Measurements from ENCODE around the gene C1orf116. TPM values are rescaled to one million over a fixed set of nuclear protein-coding genes. Genes with fewer than 3 reads are reported as not detected.

The C1orf116 gene
- total RNA-seq, 1 experiment from 2014 or later: 2.4 TPM

DNA sequence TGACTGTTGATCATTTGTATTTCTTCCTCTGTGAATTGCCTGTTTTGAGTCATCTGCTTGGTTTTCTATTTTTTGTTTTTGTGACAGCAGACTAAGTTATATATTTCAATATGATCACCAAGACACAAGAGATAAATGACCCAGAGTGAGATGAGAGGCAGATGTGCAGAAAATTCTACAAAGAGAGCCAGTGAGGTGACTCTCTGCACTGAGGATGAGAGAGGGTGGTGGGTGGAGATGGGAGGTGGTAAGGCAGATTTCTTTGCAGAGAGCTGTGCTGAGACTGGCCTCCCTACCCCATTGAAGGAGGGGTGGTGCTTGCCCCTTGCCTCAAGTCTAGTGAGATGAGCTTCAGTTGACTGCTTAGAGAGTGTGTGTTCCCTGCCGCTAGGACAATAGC lies 44.7 kb downstream of the C1orf116 start:
- CTCF ChIA-PET: interaction anchor here (0.7 kb wide), 1 partner anchor 75 kb away, joined by 3 read pairs; no protein-coding TSS in a partner anchor
- no peak for TF ChIP-seq HMGA2 (CRISPR knock-in tag; IDR thresholded peaks at IDR 0.05)
- TF ChIP-seq NR3C1 (CRISPR knock-in tag; conservative IDR thresholded peaks at IDR 0.05; ENCODE audit: low read depth): no peak
- no peak for TF ChIP-seq ATF1 (CRISPR knock-in tag; IDR thresholded peaks at IDR 0.05)
- TF ChIP-seq, protein P1, sequence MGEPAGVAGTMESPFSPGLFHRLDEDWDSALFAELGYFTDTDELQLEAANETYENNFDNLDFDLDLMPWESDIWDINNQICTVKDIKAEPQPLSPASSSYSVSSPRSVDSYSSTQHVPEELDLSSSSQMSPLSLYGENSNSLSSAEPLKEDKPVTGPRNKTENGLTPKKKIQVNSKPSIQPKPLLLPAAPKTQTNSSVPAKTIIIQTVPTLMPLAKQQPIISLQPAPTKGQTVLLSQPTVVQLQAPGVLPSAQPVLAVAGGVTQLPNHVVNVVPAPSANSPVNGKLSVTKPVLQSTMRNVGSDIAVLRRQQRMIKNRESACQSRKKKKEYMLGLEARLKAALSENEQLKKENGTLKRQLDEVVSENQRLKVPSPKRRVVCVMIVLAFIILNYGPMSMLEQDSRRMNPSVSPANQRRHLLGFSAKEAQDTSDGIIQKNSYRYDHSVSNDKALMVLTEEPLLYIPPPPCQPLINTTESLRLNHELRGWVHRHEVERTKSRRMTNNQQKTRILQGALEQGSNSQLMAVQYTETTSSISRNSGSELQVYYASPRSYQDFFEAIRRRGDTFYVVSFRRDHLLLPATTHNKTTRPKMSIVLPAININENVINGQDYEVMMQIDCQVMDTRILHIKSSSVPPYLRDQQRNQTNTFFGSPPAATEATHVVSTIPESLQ (CRISPR knock-in tag; IDR thresholded peaks at IDR 0.05): no peak
- TF ChIP-seq OVOL2 (CRISPR knock-in tag; IDR thresholded peaks at IDR 0.05; ENCODE audit: borderline replicate concordance): no peak
- TF ChIP-seq CREM (CRISPR knock-in tag; IDR thresholded peaks at IDR 0.05): no peak
- TF ChIP-seq, protein P2, sequence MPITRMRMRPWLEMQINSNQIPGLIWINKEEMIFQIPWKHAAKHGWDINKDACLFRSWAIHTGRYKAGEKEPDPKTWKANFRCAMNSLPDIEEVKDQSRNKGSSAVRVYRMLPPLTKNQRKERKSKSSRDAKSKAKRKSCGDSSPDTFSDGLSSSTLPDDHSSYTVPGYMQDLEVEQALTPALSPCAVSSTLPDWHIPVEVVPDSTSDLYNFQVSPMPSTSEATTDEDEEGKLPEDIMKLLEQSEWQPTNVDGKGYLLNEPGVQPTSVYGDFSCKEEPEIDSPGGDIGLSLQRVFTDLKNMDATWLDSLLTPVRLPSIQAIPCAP (CRISPR knock-in tag; IDR thresholded peaks at IDR 0.05): no peak
- TF ChIP-seq, protein P3, sequence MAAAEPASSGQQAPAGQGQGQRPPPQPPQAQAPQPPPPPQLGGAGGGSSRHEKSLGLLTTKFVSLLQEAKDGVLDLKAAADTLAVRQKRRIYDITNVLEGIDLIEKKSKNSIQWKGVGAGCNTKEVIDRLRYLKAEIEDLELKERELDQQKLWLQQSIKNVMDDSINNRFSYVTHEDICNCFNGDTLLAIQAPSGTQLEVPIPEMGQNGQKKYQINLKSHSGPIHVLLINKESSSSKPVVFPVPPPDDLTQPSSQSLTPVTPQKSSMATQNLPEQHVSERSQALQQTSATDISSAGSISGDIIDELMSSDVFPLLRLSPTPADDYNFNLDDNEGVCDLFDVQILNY (CRISPR knock-in tag; IDR thresholded peaks at IDR 0.05): no peak
- no peak for TF ChIP-seq ETV6 (CRISPR knock-in tag; IDR thresholded peaks at IDR 0.05)
- TF ChIP-seq, protein P4, sequence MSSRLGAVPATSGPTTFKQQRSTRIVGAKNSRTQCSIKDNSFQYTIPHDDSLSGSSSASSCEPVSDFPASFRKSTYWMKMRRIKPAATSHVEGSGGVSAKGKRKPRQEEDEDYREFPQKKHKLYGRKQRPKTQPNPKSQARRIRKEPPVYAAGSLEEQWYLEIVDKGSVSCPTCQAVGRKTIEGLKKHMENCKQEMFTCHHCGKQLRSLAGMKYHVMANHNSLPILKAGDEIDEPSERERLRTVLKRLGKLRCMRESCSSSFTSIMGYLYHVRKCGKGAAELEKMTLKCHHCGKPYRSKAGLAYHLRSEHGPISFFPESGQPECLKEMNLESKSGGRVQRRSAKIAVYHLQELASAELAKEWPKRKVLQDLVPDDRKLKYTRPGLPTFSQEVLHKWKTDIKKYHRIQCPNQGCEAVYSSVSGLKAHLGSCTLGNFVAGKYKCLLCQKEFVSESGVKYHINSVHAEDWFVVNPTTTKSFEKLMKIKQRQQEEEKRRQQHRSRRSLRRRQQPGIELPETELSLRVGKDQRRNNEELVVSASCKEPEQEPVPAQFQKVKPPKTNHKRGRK (CRISPR knock-in tag; IDR thresholded peaks at IDR 0.05; ENCODE audit: borderline replicate concordance): no peak
- TF ChIP-seq, protein P5, sequence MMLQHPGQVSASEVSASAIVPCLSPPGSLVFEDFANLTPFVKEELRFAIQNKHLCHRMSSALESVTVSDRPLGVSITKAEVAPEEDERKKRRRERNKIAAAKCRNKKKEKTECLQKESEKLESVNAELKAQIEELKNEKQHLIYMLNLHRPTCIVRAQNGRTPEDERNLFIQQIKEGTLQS (CRISPR knock-in tag; conservative IDR thresholded peaks at IDR 0.05): no peak
- no peak for TF ChIP-seq NFATC4 (CRISPR knock-in tag; IDR thresholded peaks at IDR 0.05)
- TF ChIP-seq, protein P6, sequence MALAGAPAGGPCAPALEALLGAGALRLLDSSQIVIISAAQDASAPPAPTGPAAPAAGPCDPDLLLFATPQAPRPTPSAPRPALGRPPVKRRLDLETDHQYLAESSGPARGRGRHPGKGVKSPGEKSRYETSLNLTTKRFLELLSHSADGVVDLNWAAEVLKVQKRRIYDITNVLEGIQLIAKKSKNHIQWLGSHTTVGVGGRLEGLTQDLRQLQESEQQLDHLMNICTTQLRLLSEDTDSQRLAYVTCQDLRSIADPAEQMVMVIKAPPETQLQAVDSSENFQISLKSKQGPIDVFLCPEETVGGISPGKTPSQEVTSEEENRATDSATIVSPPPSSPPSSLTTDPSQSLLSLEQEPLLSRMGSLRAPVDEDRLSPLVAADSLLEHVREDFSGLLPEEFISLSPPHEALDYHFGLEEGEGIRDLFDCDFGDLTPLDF (CRISPR knock-in tag; IDR thresholded peaks at IDR 0.05): no peak
- no peak for TF ChIP-seq RORB (CRISPR knock-in tag; IDR thresholded peaks at IDR 0.05)
- TF ChIP-seq, protein P7, sequence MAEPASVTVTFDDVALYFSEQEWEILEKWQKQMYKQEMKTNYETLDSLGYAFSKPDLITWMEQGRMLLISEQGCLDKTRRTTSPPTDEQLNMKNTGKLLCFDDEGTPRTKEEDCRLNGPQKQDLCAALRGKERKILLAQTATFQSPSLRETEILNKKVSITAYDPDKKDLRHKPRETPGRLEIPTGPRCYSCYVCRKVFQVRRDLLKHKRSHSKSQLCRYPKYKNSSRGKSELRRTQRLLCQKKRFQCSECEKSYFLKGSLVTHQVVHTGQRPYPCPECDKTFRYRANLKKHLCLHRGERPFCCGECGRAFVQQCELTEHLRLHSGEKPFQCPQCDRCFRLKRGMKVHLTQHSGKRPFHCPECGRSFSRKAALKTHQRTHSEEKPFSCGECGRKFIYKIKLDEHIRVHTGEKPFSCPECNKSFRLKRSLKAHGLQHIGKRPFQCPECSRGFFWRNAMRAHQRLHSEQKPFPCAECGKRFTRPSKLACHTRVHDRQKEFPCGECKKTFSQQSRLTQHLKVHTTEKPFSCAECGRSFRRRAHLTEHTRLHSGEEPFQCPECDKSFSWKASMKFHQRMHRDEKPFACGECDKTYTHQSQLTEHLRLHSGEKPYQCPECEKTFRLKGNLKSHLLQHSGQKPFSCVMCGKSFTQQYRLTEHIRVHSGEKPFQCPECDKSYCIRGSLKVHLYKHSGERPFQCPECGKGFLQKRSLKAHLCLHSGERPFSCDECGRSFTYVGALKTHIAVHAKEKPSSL (CRISPR knock-in tag; conservative IDR thresholded peaks at IDR 0.05): no peak
- TF ChIP-seq JAZF1 (CRISPR knock-in tag; IDR thresholded peaks at IDR 0.05): no peak
- no peak for TF ChIP-seq ESRRA (CRISPR knock-in tag; IDR thresholded peaks at IDR 0.05; ENCODE audit: borderline replicate concordance)
- no peak for TF ChIP-seq ZNF121 (CRISPR knock-in tag; IDR thresholded peaks at IDR 0.05)
- Mint-ChIP-seq H3K9me3 (no peaks in the 10 kb centered on the region), H3K36me3 (no peaks in the 10 kb centered on the region), H3K4me3 (no peak overlapping the region), H3K27ac (no peak overlapping the region), H3K27me3 (ENCODE audit: low read depth) (peaks cover 52% of the 10 kb centered on the region), H3K4me1 (peaks cover 25% of the 10 kb centered on the region)
- POLR2A ChIA-PET: no interaction called here
- no peak for DNase-seq (ENCODE audit: low spot score)
- ATAC-seq: no peak
